Mammary epithelial cell (primary cell): ENCODE results near the gene CSMD2.

Source experiments
- EZH2 ChIP-seq: IDR thresholded peaks from 2 replicates; pipeline ENCODE4 v1.6.1; 2012; ENCODE audit warnings: low read length, inconsistent platforms, borderline replicate concordance
- TF ChIP-seq, protein P1 (sequence below), 2 donors: IDR thresholded peaks in 1 of 2; conservative IDR thresholded peaks in 1 of 2; 2 replicates each; pipeline ENCODE4 v1.5.1; 2011 to 2012; ENCODE audit warnings: inconsistent platforms in 2 of 2, low read length in 2 of 2, mild to moderate bottlenecking in 2 of 2, control low read depth in 1 of 2, low read depth in 1 of 2; ENCODE audit not compliant: insufficient read depth in 1 of 2; ENCODE audit errors: extremely low read depth in 1 of 2

DNA sequence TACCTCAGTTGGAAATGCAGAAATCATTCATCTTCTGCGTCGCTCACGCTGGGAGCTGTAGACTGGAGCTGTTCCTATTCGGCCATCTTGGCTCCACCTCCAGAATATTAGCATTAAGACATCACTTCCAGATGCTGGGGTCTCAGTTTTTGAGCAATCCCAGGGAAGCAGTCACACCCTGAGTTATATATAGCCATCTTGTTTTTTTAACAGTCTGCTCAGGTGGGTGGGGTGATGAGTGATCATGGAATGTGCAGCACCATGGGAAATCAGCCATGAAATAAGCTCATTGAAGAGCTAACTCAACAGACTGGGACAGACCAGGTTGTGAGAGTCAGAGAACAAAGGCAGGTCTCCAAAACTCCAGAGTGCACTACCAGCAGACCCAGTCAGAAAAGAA, 328.1 kb downstream of the CSMD2 start:
- TF ChIP-seq, protein P1, sequence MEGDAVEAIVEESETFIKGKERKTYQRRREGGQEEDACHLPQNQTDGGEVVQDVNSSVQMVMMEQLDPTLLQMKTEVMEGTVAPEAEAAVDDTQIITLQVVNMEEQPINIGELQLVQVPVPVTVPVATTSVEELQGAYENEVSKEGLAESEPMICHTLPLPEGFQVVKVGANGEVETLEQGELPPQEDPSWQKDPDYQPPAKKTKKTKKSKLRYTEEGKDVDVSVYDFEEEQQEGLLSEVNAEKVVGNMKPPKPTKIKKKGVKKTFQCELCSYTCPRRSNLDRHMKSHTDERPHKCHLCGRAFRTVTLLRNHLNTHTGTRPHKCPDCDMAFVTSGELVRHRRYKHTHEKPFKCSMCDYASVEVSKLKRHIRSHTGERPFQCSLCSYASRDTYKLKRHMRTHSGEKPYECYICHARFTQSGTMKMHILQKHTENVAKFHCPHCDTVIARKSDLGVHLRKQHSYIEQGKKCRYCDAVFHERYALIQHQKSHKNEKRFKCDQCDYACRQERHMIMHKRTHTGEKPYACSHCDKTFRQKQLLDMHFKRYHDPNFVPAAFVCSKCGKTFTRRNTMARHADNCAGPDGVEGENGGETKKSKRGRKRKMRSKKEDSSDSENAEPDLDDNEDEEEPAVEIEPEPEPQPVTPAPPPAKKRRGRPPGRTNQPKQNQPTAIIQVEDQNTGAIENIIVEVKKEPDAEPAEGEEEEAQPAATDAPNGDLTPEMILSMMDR (conservative IDR thresholded peaks at IDR 0.05 in 1 of 2, IDR thresholded peaks at IDR 0.05 in 1 of 2; ENCODE audit: extremely low read depth in 1 of 2, insufficient read depth in 1 of 2, low read depth in 1 of 2, low read length in 2 of 2): no peak
- no peak for TF ChIP-seq EZH2
